Measurements from ENCODE around the gene CNBD2. TPM values are rescaled to one million over a fixed set of nuclear protein-coding genes. Genes with fewer than 3 reads are reported as not detected.
A peak's percentile ranks its signal among the peaks of the same experiment; 100 is the strongest.
"Not testable (repeated sequence)": the region's sequence is repeated elsewhere in the genome, so short reads cannot be mapped to it uniquely, and the experiment has no call there.

Gene CNBD2
- total RNA-seq, 1 donor from 2014 or later: 4.4 TPM

DNA sequence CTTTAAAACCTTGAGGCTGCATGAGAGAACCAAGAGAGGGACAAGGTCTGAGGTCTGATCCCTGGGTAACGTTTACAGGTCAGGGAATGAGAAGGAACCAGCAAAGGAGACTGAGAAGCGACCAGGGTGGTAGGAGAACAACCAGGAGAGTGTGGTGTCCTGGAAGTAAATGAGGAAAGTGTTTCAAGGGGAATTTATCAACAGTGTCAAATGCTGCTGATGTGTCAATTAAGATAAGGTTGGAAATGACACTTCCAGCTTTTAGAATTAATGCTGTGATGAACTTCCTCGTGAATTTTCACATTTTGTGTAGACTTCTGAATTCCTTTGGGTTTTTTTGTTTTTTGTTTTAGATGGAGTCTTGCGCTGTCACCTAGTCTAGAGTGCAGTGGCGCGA lies 83.7 kb downstream of the CNBD2 start:
- peaks cover 30% of the 10 kb centered on the region for H3K4me1 Mint-ChIP-seq
- H3K4me3 ChIP-seq: no peak overlapping the region
- peak overlapping the region; percentile 24 for H2AFZ ChIP-seq (replicated peaks)
- peaks cover 9% of the 10 kb centered on the region for H3K36me3 Mint-ChIP-seq
- no peak overlapping the region for H3K4me2 ChIP-seq
- no peak for DNase-seq (ENCODE audit: low spot score)
- peaks cover 6% of the 10 kb centered on the region for H3F3A ChIP-seq (ENCODE audit: low read depth)
- peaks cover 24% of the 10 kb centered on the region for H4K20me1 ChIP-seq (ENCODE audit: low read depth)
- H3K27me3 Mint-ChIP-seq (ENCODE audit: insufficient read depth, low read depth): peaks cover 4% of the 10 kb centered on the region
- H3K9ac ChIP-seq: no peak overlapping the region
- H3K4me1 ChIP-seq: no peaks in the 10 kb centered on the region
- no peaks in the 10 kb centered on the region for H3K9me3 ChIP-seq (ENCODE audit: low read depth)
- H3K27me3 ChIP-seq: no peaks in the 10 kb centered on the region
- H3K79me2 ChIP-seq (ENCODE audit: low read depth): peaks cover 36% of the 10 kb centered on the region
- H3K27ac Mint-ChIP-seq: peak overlapping the region; percentile 64
- peak overlapping the region; percentile 93 for H3K4me3 Mint-ChIP-seq
- no peaks in the 10 kb centered on the region for H3K9me3 Mint-ChIP-seq
- TF ChIP-seq, protein P1, sequence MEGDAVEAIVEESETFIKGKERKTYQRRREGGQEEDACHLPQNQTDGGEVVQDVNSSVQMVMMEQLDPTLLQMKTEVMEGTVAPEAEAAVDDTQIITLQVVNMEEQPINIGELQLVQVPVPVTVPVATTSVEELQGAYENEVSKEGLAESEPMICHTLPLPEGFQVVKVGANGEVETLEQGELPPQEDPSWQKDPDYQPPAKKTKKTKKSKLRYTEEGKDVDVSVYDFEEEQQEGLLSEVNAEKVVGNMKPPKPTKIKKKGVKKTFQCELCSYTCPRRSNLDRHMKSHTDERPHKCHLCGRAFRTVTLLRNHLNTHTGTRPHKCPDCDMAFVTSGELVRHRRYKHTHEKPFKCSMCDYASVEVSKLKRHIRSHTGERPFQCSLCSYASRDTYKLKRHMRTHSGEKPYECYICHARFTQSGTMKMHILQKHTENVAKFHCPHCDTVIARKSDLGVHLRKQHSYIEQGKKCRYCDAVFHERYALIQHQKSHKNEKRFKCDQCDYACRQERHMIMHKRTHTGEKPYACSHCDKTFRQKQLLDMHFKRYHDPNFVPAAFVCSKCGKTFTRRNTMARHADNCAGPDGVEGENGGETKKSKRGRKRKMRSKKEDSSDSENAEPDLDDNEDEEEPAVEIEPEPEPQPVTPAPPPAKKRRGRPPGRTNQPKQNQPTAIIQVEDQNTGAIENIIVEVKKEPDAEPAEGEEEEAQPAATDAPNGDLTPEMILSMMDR (IDR thresholded peaks at IDR 0.05): no peak
- TF ChIP-seq EZH2phosphoT487 (IDR thresholded peaks at IDR 0.05) (no peak), EZH2 (IDR thresholded peaks at IDR 0.05) (no peak)
- H3K36me3 ChIP-seq: no peaks in the 10 kb centered on the region
- H3K27ac ChIP-seq: no peak overlapping the region

DNA sequence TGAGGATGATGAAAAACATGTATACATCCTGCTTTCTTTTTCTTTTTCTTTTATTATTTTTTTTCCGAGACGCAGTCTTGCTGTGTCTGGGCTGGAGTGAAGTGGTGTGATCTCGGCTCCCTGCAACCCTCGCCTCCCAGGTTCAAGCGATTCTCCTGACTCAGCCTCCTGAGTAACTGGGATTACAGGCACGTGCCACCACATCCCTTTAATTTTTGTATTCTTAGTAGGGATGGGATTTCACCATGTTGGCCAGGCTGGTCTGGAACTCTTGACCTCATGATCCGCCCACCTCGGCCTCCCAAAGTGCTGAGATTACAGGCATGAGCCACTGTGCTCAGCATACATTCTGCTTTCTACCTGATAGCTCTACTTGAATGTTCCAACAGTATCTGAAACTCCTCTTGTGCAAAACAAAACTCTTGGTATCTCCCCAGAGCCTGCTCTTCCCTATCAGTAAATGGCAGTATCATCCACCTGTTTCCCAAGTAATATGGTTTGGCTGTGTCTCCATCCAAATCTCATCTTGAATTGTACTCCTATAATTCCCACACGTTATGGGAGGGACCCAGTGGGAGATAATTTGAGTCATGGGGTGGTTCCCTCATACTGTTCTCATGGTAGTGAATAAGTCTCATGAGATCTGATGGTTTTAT lies 85.6 kb downstream of the CNBD2 start:
- H3K9me3 ChIP-seq (ENCODE audit: low read depth); H3K4me3 Mint-ChIP-seq; H3K36me3 Mint-ChIP-seq; H3K27me3 ChIP-seq; H4K20me1 ChIP-seq (ENCODE audit: low read depth); H3K4me3 ChIP-seq; H3K9me3 Mint-ChIP-seq; H3K27ac ChIP-seq; H3K36me3 ChIP-seq; H2AFZ ChIP-seq (replicated peaks); H3F3A ChIP-seq (ENCODE audit: low read depth); H3K27ac Mint-ChIP-seq; H3K4me1 ChIP-seq; H3K27me3 Mint-ChIP-seq (ENCODE audit: insufficient read depth, low read depth); H3K9ac ChIP-seq; DNase-seq (ENCODE audit: low spot score); H3K4me2 ChIP-seq: not testable (repeated sequence)
- H3K79me2 ChIP-seq (ENCODE audit: low read depth): peaks cover 17% of the 10 kb centered on the region
- H3K4me1 Mint-ChIP-seq: peaks cover 20% of the 10 kb centered on the region

DNA sequence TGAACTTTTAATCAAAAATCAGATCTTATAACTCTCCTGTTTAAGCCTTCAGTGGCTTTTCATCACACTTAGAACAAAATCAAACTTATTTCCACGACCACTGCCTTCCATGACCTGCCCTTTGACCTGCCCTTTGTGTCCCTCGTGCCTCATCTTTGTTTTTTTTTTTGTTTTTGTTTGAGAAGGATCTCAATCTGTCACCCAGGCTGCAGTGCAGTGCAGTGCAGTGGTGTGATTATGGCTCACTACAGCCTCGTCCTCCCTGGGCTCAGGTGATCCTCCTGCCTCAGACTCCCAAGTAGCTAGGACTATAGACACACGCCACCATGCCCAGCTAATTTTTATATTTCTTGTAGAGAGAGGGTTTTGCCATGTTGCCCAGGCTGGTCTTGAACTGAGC lies 86.8 kb downstream of the CNBD2 start:
- Histone ChIP-seq H4K20me1 (ENCODE audit: low read depth) (no peaks in the 10 kb centered on the region), H3K27ac (no peak overlapping the region), H2AFZ (replicated peaks) (no peak overlapping the region), H3K36me3 (no peaks in the 10 kb centered on the region), H3F3A (ENCODE audit: low read depth) (peaks cover 8% of the 10 kb centered on the region), H3K4me1 (no peaks in the 10 kb centered on the region), H3K79me2 (ENCODE audit: low read depth) (peaks cover 5% of the 10 kb centered on the region), H3K9ac (no peak overlapping the region), H3K27me3 (no peaks in the 10 kb centered on the region), H3K9me3 (ENCODE audit: low read depth) (no peaks in the 10 kb centered on the region), H3K4me2 (no peak overlapping the region), H3K4me3 (no peak overlapping the region)
- TF ChIP-seq EZH2phosphoT487 (IDR thresholded peaks at IDR 0.05) (no peak), EZH2 (IDR thresholded peaks at IDR 0.05) (no peak)
- TF ChIP-seq, protein P1 (IDR thresholded peaks at IDR 0.05): no peak
- H3K36me3 Mint-ChIP-seq: no peaks in the 10 kb centered on the region
- H3K4me3 Mint-ChIP-seq: no peak overlapping the region
- no peak overlapping the region for H3K27ac Mint-ChIP-seq
- no peak for DNase-seq (ENCODE audit: low spot score)
- peaks cover 6% of the 10 kb centered on the region for H3K27me3 Mint-ChIP-seq (ENCODE audit: insufficient read depth, low read depth)
- no peaks in the 10 kb centered on the region for H3K9me3 Mint-ChIP-seq
- H3K4me1 Mint-ChIP-seq: peaks cover 18% of the 10 kb centered on the region

DNA sequence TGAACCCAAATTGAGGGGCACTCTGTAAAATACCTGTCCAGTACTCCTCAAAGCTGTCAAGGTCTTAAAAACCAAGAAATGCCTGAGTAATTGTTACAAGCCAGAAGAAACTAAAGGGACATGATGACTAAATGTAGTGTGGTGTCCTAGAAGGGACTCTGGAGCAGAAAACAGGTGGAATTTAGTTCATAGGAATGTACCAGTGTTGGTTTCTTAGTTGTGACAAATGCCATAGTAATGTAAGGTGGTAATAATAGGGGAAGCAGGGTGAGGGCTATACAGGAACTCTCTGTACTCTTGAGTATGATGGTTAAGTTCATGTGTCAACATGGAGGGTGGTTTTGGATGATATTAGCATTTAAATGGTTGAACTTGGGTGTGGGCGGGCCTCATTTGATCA lies 92.3 kb downstream of the CNBD2 start:
- H3K79me2 ChIP-seq (ENCODE audit: low read depth): no peaks in the 10 kb centered on the region
- TF ChIP-seq, protein P1 (IDR thresholded peaks at IDR 0.05): no peak
- TF ChIP-seq EZH2 (IDR thresholded peaks at IDR 0.05): no peak
- TF ChIP-seq EZH2phosphoT487 (IDR thresholded peaks at IDR 0.05): no peak
- H3K9ac ChIP-seq: no peak overlapping the region
- Mint-ChIP-seq H3K9me3 (peaks cover 8% of the 10 kb centered on the region), H3K4me3 (no peak overlapping the region), H3K4me1 (peaks cover 15% of the 10 kb centered on the region), H3K27ac (no peak overlapping the region), H3K36me3 (peaks cover 3% of the 10 kb centered on the region), H3K27me3 (ENCODE audit: insufficient read depth, low read depth) (peaks cover 7% of the 10 kb centered on the region)
- no peaks in the 10 kb centered on the region for H3K36me3 ChIP-seq
- no peak for DNase-seq (ENCODE audit: low spot score)
- H3K27me3 ChIP-seq: peaks cover 34% of the 10 kb centered on the region
- no peak overlapping the region for H2AFZ ChIP-seq (replicated peaks)
- H3K4me1 ChIP-seq: peaks cover 5% of the 10 kb centered on the region
- no peaks in the 10 kb centered on the region for H4K20me1 ChIP-seq (ENCODE audit: low read depth)
- H3F3A ChIP-seq (ENCODE audit: low read depth): peaks cover 19% of the 10 kb centered on the region
- H3K4me2 ChIP-seq: no peak overlapping the region
- no peak overlapping the region for H3K27ac ChIP-seq
- no peak overlapping the region for H3K4me3 ChIP-seq
- no peaks in the 10 kb centered on the region for H3K9me3 ChIP-seq (ENCODE audit: low read depth)
